Right atrium auricular region (tissue), 2 donors: ENCODE measurements around the gene TANK. TPM values are rescaled to one million over a fixed set of nuclear protein-coding genes. Genes with fewer than 3 reads are reported as not detected.
A peak's percentile ranks its signal among the peaks of the same experiment; 100 is the strongest.

Source experiments
- DNase-seq: peaks from one replicate; pipeline ENCODE4 v3.0.0-alpha.2; 2019; ENCODE audit warnings: low spot score
- H3K27ac ChIP-seq, 2 donors: fragments of 200-600 bp; sonication (generic); 1 replicate in 1 of 2; 2 replicates in 1 of 2; pipeline ENCODE4 v1.5.1; 2016 to 2019
- H3K27me3 ChIP-seq, 2 donors: fragments of 200-600 bp; sonication (generic); one replicate each; pipeline versions ENCODE4 v1.5.1 to v1.6.0; 2017 to 2019
- H3K36me3 ChIP-seq: fragments of 200-600 bp; sonication (generic); one replicate; pipeline ENCODE4 v1.5.1; 2016
- H3K4me1 ChIP-seq, 2 donors: fragments of 200-600 bp; sonication (generic); one replicate each; pipeline versions ENCODE4 v1.5.1 to v1.6.0; 2017 to 2019
- H3K4me3 ChIP-seq, 2 donors: fragments of 200-600 bp; sonication (generic); 1 replicate in 1 of 2; 2 replicates in 1 of 2; pipeline ENCODE4 v1.5.1; 2017 to 2019; ENCODE audit warnings: mild to moderate bottlenecking in 1 of 2, moderate library complexity in 1 of 2
- H3K9me3 ChIP-seq, 2 donors: fragments of 200-600 bp; sonication (generic); one replicate each; pipeline ENCODE4 v1.5.1; 2019
- total RNA-seq, 2 donors: library from RNA; depleted of rRNA; stranded (reverse); fragments of >200 nt; gene quantifications; one replicate each; pipeline ENCODE4 v1.1.0, GENCODE V29; 2016
- TF ChIP-seq, protein P1 (sequence below), 2 donors: fragments of 200-600 bp; sonication (generic); IDR thresholded peaks; one replicate each; pipeline ENCODE4 v1.5.1; 2019; ENCODE audit warnings: antibody characterized with exemption in 2 of 2

TANK gene
- total RNA-seq, 2 donors from 2014 or later = 40.2 to 50.9 TPM

DNA sequence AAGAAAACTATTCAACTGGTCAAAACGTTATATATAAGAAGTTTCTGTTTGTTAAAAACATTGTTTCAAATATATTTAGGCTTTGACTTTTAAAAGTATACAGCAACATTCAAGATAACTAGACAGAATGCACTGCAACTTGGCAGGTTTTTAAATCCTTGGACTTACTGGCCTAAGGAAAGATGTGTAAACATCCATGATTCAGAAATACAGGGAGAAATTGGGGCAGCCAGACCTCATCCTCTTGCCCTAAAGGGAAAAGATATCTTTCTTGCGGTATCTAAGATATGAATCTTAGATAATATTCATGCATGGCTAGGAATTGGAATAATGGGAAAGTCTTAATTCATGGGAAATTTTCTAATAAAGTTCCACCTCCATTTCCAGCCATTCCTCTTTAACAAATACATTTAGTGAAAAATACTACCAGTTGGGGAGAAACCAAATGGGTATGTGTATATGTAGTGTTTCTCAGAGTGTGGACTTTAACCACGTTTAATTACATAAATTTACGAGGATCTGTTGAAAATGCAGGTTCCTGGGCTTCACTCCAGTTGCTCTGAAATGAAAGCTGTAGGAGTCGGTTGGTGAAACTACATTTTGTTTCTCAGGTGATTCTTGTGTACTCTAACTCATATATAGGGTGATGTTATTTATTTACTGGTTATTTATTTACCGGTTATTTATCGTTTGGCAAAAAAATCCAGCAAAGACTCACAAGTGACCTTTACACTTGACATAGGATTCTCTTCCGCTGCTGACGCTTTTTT is 587 bp upstream of the TANK start:
- TF ChIP-seq, protein P1, sequence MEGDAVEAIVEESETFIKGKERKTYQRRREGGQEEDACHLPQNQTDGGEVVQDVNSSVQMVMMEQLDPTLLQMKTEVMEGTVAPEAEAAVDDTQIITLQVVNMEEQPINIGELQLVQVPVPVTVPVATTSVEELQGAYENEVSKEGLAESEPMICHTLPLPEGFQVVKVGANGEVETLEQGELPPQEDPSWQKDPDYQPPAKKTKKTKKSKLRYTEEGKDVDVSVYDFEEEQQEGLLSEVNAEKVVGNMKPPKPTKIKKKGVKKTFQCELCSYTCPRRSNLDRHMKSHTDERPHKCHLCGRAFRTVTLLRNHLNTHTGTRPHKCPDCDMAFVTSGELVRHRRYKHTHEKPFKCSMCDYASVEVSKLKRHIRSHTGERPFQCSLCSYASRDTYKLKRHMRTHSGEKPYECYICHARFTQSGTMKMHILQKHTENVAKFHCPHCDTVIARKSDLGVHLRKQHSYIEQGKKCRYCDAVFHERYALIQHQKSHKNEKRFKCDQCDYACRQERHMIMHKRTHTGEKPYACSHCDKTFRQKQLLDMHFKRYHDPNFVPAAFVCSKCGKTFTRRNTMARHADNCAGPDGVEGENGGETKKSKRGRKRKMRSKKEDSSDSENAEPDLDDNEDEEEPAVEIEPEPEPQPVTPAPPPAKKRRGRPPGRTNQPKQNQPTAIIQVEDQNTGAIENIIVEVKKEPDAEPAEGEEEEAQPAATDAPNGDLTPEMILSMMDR (IDR thresholded peaks at IDR 0.05) = no peak
- peaks cover 9% of the 10 kb centered on the region for H3K36me3 ChIP-seq
- peaks cover 0 to 26% of the 10 kb centered on the region in 2 donors for H3K4me1 ChIP-seq
- peak overlapping the region; percentile 77 to 85 for H3K4me3 ChIP-seq
- H3K27ac ChIP-seq = peak overlapping the region; percentile 89 to 94
- no peak for DNase-seq
- no peaks in the 10 kb centered on the region for H3K27me3 ChIP-seq
- H3K9me3 ChIP-seq = no peaks in the 10 kb centered on the region

DNA sequence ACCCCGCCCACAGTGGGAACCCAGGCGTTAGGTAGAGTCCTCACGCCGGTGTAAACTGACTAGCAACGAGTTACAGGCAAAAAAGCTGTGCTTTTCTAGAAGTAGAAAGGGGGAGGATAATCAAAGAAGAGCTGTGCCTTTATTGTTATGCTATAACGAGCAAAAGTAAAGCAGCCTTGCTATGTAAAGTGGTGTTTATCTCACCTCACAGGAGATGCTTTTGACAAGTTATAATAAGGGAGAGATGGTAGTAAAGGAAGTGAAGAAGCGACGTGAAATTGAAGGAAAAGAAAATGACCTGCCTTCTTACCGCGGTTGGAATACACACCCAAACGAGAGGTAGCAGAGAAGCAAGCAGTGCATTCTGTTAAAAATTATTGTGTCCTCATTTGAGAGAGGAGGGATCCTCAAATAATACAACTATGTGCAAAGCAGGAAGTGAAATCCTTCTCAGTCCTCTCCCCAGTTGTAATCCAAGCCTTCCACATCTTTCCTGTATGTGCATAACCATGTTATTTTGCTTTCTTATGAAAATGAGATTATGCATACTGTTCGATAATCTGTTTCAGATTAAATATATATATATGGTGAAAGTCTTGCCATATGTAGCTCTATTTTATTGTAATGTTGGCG is 962 bp downstream of the TANK start:
- Histone ChIP-seq H3K27ac (peak overlapping the region; percentile 89 to 94), H3K4me3 (peak overlapping the region; percentile 77 to 85), H3K36me3 (peaks cover 9% of the 10 kb centered on the region), H3K9me3 (no peaks in the 10 kb centered on the region), H3K27me3 (no peaks in the 10 kb centered on the region), H3K4me1 (peaks cover 0 to 26% of the 10 kb centered on the region in 2 donors)
- TF ChIP-seq, protein P1 (IDR thresholded peaks at IDR 0.05) = no peak
- DNase-seq = no peak

DNA sequence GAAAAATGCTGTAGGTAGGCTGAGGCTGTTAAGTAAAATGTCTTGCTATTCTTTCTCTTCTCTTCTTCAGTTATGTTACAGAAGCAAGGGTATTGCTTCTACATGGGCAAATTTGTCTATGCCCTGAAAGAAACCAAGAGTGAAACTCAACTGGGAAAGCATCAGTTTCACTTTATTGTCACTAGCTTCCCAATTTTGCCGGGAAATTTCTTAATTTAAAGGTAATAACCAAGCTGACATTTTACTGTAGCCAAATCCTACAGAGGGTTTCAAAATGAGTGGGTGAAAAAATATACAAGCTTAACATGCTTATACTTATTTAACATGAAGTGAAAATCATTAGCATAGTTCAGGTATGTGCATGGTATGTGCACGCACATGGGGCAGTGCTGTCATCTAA is 3.2 kb downstream of the TANK start:
- Histone ChIP-seq H3K36me3 (peaks cover 9% of the 10 kb centered on the region), H3K27ac (no peak overlapping the region), H3K9me3 (no peaks in the 10 kb centered on the region), H3K4me3 (no peak overlapping the region), H3K4me1 (peaks cover 0 to 26% of the 10 kb centered on the region in 2 donors), H3K27me3 (no peaks in the 10 kb centered on the region)
- no peak for DNase-seq
- TF ChIP-seq, protein P1 (IDR thresholded peaks at IDR 0.05) = no peak

DNA sequence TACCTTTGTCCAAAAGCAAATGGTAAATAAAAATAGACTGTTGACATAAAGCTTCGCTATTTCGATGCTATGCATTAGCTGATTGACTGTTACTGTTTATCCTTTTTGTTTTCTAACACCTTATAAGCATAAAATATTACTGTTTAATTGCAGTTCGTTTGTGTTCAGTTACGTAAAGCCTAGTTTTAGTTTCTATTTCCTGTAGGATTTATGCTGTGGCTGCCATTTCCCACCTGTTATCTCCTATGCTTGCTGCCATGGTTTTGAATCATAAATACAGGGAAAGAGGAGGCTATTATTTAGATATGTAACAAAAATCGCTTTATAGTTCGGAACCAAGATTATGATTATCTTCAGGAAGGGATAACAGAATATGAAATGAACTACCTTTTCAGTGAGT is 3.9 kb downstream of the TANK start:
- Histone ChIP-seq H3K9me3 (no peaks in the 10 kb centered on the region), H3K27ac (no peak overlapping the region), H3K4me1 (peaks cover 0 to 26% of the 10 kb centered on the region in 2 donors), H3K27me3 (no peaks in the 10 kb centered on the region), H3K36me3 (peaks cover 9% of the 10 kb centered on the region), H3K4me3 (no peak overlapping the region)
- DNase-seq = no peak
- TF ChIP-seq, protein P1 (IDR thresholded peaks at IDR 0.05) = no peak

DNA sequence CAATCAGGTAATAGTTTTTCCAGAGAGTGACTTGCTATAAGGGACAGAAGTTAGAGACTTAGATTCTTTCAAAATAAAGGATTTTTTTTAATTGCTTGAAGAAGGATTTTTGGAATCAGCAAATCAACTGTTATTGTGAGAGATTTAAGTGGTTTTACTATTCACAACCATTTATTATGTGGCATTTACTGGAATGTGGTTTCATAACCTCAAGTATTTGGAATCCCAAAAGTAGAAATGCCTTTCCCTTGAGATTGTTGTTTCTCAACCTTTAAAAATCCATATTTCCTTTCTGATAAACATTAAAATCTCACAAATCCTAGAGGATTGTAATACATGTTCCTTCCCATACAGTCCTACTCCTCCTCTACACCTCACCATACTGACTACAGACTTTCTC is 5.0 kb downstream of the TANK start:
- Histone ChIP-seq H3K36me3 (peaks cover 9% of the 10 kb centered on the region), H3K4me1 (peaks cover 0 to 28% of the 10 kb centered on the region in 2 donors), H3K27me3 (no peaks in the 10 kb centered on the region), H3K27ac (no peak overlapping the region), H3K9me3 (no peaks in the 10 kb centered on the region), H3K4me3 (no peak overlapping the region)
- DNase-seq = no peak
- TF ChIP-seq, protein P1 (IDR thresholded peaks at IDR 0.05) = no peak
